Gastrocnemius medialis (tissue), 4 donors: ENCODE results near the gene CLIP2. TPM values are rescaled to one million over a fixed set of nuclear protein-coding genes. Genes with fewer than 3 reads are reported as not detected.

Experiments
- ATAC-seq, 2 donors: fragments of 150-250 bp; one replicate each; pipeline ENCODE4 v1.9.1; 2016
- DNase-seq, 2 donors: peaks; one replicate each; pipeline ENCODE4 v3.0.0-alpha.2; 2019
- H3K27ac ChIP-seq, 4 donors: fragments of 200-600 bp; sonication (generic); 1 replicate in 1 of 4; 2 replicates in 3 of 4; pipeline ENCODE4 v1.5.1; 2016 to 2018; ENCODE audit warnings: mild to moderate bottlenecking in 2 of 4, moderate library complexity in 1 of 4
- H3K27me3 ChIP-seq, 3 donors: fragments of 200-600 bp; sonication (generic) in 2 of 3; 1 replicate in 1 of 3; 2 replicates in 2 of 3; pipeline versions ENCODE4 v1.5.1 to v1.6.0; 2016 to 2019; ENCODE audit warnings: mild to moderate bottlenecking in 1 of 3, moderate library complexity in 1 of 3
- H3K36me3 ChIP-seq, 2 donors: fragments of 200-600 bp; sonication (generic) in 1 of 2; one replicate each; pipeline ENCODE4 v1.5.1; 2017 to 2018
- H3K4me1 ChIP-seq, 2 donors: fragments of 200-600 bp; sonication (generic) in 1 of 2; one replicate each; pipeline ENCODE4 v1.5.1; 2016 to 2017; ENCODE audit warnings: mild to moderate bottlenecking in 2 of 2
- H3K4me3 ChIP-seq, 4 donors: fragments of 200-600 bp; sonication (generic) in 3 of 4; 1 replicate in 1 of 4; 2 replicates in 3 of 4; pipeline ENCODE4 v1.5.1; 2016 to 2019; ENCODE audit warnings: mild to moderate bottlenecking in 2 of 4
- H3K9me3 ChIP-seq, 3 donors: fragments of 200-600 bp; sonication (generic) in 2 of 3; 1 replicate in 1 of 3; 2 replicates in 2 of 3; pipeline ENCODE4 v1.5.1; 2016 to 2019
- POLR2A ChIP-seq, 2 donors: fragments of 450-650 bp; IDR thresholded peaks; one replicate each; pipeline ENCODE4 v1.6.1; 2017; ENCODE audit warnings: antibody characterized with exemption in 2 of 2, mild to moderate bottlenecking in 2 of 2, moderate library complexity in 2 of 2
- in situ Hi-C, 4 donors: fragments of 200-750 bp; cut with MboI; loops; one replicate each; pipeline versions ENCODE4 v1.15.0 to v1.8.0; 2017; ENCODE audit warnings: low sequenced_read_pairs in 4 of 4
- intact Hi-C: fragments of 100-400 bp; cut with DNase I; formaldehyde crosslinking; loops from one replicate; pipeline ENCODE4 v1.15.1; 2023; ENCODE audit warnings: low total_unique reads
- total RNA-seq, 4 donors: library from RNA; depleted of rRNA; stranded (reverse); fragments of >200 nt; gene quantifications; one replicate each; pipeline versions ENCODE4 v1.1.0 to v1.2.3, GENCODE V29; 2016
- TF ChIP-seq, protein P1 (sequence below), 5 experiments: fragments of 450-650 bp in 3 of 5; fragments of 200-600 bp in 2 of 5; sonication (generic) in 2 of 5; IDR thresholded peaks in 4 of 5; conservative IDR thresholded peaks in 1 of 5; 1 replicate in 4 of 5; 2 replicates in 1 of 5; pipeline ENCODE4 v1.5.1; 2016 to 2019; ENCODE audit warnings: antibody characterized with exemption in 5 of 5, mild to moderate bottlenecking in 3 of 5, moderate library complexity in 3 of 5

Gene CLIP2
- total RNA-seq, 4 donors from 2014 or later: 2.0 to 10.0 (median 4.2) TPM

- DNase-seq (no peak), ATAC-seq (no peak)
- Histone ChIP-seq H3K4me3 (no peak overlapping the region), H3K27ac (no peak overlapping the region), H3K9me3 (no peaks in the 10 kb centered on the region), H3K4me1 (no peaks in the 10 kb centered on the region), H3K36me3 (no peaks in the 10 kb centered on the region), H3K27me3 (peaks cover 0 to 6% (median 3%) of the 10 kb centered on the region in 3 donors)
- TF ChIP-seq, protein P1, sequence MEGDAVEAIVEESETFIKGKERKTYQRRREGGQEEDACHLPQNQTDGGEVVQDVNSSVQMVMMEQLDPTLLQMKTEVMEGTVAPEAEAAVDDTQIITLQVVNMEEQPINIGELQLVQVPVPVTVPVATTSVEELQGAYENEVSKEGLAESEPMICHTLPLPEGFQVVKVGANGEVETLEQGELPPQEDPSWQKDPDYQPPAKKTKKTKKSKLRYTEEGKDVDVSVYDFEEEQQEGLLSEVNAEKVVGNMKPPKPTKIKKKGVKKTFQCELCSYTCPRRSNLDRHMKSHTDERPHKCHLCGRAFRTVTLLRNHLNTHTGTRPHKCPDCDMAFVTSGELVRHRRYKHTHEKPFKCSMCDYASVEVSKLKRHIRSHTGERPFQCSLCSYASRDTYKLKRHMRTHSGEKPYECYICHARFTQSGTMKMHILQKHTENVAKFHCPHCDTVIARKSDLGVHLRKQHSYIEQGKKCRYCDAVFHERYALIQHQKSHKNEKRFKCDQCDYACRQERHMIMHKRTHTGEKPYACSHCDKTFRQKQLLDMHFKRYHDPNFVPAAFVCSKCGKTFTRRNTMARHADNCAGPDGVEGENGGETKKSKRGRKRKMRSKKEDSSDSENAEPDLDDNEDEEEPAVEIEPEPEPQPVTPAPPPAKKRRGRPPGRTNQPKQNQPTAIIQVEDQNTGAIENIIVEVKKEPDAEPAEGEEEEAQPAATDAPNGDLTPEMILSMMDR (IDR thresholded peaks at IDR 0.05 in 4 of 5, conservative IDR thresholded peaks at IDR 0.05 in 1 of 5): no peak
- no peak for TF ChIP-seq POLR2A (IDR thresholded peaks at IDR 0.05)
- in situ Hi-C loops (no loop called here), intact Hi-C loops (loop anchor here (5.0 kb wide), 1 partner anchor 84 kb away; the partner anchor contains the start of gene CLIP2)
These were observed 82.5 kb downstream of the CLIP2 start for GRCh38 chr7:74371381-74372341.

- no peaks in the 10 kb centered on the region for H3K4me1 ChIP-seq
- intact Hi-C loops: loop anchor here (5.0 kb wide), 1 partner anchor 85 kb away; the partner anchor contains the start of gene CLIP2
- TF ChIP-seq, protein P1 (IDR thresholded peaks at IDR 0.05 in 4 of 5, conservative IDR thresholded peaks at IDR 0.05 in 1 of 5): no peak
- no peak for TF ChIP-seq POLR2A (IDR thresholded peaks at IDR 0.05)
- no peaks in the 10 kb centered on the region for H3K36me3 ChIP-seq
- H3K27ac ChIP-seq: no peak overlapping the region
- in situ Hi-C loops: no loop called here
- H3K4me3 ChIP-seq: no peak overlapping the region
- ATAC-seq (no peak), DNase-seq (no peak)
- no peaks in the 10 kb centered on the region for H3K9me3 ChIP-seq
- peaks cover 0 to 6% (median 3%) of the 10 kb centered on the region in 3 donors for H3K27me3 ChIP-seq
These were observed 83.4 kb downstream of the CLIP2 start for GRCh38 chr7:74372511-74373111.

- no peak for DNase-seq
- Histone ChIP-seq H3K9me3 (no peaks in the 10 kb centered on the region), H3K27ac (no peak overlapping the region), H3K27me3 (peaks cover 0 to 6% (median 3%) of the 10 kb centered on the region in 3 donors), H3K4me3 (no peak overlapping the region), H3K36me3 (no peaks in the 10 kb centered on the region), H3K4me1 (no peaks in the 10 kb centered on the region)
- no peak for ATAC-seq
- intact Hi-C loops (loop anchor here (5.0 kb wide), 1 partner anchor 86 kb away; the partner anchor contains the start of gene CLIP2), in situ Hi-C loops (no loop called here)
- TF ChIP-seq, protein P1 (IDR thresholded peaks at IDR 0.05 in 4 of 5, conservative IDR thresholded peaks at IDR 0.05 in 1 of 5): no peak
- no peak for TF ChIP-seq POLR2A (IDR thresholded peaks at IDR 0.05)
These were observed 84.3 kb downstream of the CLIP2 start for GRCh38 chr7:74373536-74373935.

GRCh38 chr7:74375726-74376220 lies 86.6 kb downstream of the CLIP2 start:
- no peak overlapping the region for H3K4me3 ChIP-seq
- TF ChIP-seq POLR2A (IDR thresholded peaks at IDR 0.05): no peak
- TF ChIP-seq, protein P1 (IDR thresholded peaks at IDR 0.05 in 4 of 5, conservative IDR thresholded peaks at IDR 0.05 in 1 of 5): no peak
- H3K4me1 ChIP-seq: no peaks in the 10 kb centered on the region
- ATAC-seq (no peak), DNase-seq (no peak)
- in situ Hi-C loops (loop anchor here in 1 of 4 donors (25.0 kb wide), 1 partner anchor 313 kb away; no protein-coding TSS in a partner anchor), intact Hi-C loops (no loop called here)
- H3K27me3 ChIP-seq: peaks cover 0 to 6% (median 3%) of the 10 kb centered on the region in 3 donors
- H3K36me3 ChIP-seq: no peaks in the 10 kb centered on the region
- no peak overlapping the region for H3K27ac ChIP-seq
- no peaks in the 10 kb centered on the region for H3K9me3 ChIP-seq
